Measurements from ENCODE around the gene CTR9.

Gene CTR9

DNA sequence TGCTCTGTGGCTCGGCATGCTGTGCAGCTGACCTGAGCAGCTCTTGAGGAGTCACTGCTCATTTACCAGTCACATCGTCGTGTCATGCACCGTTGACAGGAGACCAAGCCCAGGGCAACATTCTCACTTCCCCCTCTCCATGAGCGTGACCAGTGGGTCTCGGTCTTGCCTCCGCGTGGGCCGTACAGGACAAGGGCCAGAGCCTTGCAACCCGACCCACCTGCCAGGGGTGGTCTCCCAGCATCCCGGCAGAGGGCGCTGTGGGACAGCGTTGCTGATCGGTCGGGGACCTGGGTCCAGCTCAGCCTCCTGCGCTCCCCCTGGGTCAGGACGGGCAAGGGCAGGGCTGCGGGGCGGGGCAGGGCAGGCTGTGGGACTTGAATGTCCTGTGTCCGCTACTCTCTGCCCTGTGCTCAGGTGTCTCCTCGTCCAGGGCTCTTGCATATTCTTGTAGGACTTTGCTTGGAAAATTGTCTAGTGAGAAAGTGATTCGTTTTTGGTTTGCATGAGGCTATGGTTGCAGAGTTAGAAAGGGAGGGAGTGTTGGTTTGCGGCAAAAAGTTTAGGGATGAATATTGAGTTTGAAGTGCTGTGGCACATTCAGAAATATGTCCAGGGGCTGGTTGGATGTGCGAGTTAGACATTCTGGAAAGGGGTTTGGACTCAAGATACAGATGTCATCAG, 41.5 kb downstream of the CTR9 start:
- H3K4me3 ChIP-seq (ENCODE audit: low read depth, low read length), result no peak overlapping the region
- DNase-seq (ENCODE audit: low read depth), result peak; percentile 47

DNA sequence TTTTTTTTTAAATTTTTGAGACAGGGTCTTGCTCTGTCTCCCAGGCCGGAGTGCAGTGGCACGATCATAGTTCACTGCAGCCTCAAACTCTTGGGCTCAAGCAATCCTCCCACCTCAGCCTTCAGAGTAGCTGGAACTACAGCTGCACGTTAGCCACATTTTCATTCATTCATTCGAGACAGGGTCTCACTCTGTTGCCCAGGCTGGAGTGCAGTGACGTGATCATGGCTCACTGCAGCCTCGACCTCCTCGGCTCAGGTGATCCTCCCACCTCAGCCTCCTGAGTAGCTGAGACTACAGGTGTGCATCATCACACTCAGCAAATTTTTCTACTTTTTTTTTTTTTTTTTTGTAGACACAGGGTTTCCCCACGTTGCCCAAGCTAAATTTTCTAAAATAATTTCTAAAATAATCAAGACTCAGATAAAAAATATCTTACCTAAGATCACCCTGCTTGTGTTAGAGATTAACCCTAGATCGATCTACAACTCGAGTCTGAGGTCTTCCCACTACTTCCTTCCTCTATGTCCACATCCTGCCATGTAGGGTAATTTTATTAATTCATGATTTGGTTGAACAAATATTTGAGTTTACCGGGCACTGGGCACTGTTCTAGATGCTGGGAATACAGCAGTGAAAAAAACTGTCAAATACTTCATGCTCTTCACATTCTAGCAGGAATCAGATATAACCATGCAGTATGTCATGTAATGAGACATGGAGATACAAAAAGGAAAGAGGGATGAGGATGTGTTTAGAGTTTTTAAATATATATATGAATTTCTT, 42.6 kb downstream of the CTR9 start:
- TF ChIP-seq, protein P1, sequence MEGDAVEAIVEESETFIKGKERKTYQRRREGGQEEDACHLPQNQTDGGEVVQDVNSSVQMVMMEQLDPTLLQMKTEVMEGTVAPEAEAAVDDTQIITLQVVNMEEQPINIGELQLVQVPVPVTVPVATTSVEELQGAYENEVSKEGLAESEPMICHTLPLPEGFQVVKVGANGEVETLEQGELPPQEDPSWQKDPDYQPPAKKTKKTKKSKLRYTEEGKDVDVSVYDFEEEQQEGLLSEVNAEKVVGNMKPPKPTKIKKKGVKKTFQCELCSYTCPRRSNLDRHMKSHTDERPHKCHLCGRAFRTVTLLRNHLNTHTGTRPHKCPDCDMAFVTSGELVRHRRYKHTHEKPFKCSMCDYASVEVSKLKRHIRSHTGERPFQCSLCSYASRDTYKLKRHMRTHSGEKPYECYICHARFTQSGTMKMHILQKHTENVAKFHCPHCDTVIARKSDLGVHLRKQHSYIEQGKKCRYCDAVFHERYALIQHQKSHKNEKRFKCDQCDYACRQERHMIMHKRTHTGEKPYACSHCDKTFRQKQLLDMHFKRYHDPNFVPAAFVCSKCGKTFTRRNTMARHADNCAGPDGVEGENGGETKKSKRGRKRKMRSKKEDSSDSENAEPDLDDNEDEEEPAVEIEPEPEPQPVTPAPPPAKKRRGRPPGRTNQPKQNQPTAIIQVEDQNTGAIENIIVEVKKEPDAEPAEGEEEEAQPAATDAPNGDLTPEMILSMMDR (IDR thresholded peaks at IDR 0.05; ENCODE audit: low read depth, low read length, missing control alignments), result no peak
- no peak overlapping the region for H3K4me3 ChIP-seq (ENCODE audit: low read depth, low read length)
- no peak for DNase-seq (ENCODE audit: low read depth)

More for the DNA sequence above, 41.5 kb downstream of the CTR9 start:
- TF ChIP-seq, protein P1 (IDR thresholded peaks at IDR 0.05; ENCODE audit: low read depth, low read length, missing control alignments), result peak; percentile 97

DNA sequence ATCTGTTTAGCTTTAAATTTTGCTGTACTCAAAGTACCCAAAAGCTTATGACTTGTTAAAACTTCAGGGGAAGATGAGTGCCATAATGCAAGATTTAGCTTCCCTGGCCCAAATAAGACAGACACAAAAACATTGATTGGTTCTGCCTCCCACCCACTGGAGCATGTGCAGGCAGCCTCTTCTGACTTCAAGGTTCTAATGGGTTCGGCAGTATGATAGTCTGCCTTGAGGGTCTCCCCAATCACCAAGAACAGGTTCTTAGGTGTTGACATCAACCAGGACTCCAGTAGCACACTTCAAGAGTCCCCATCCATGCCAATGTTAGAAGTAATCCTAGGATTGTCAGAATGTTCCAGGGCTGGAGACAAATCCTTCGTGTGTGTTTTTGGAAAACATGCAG, 45.1 kb downstream of the CTR9 start:
- DNase-seq (ENCODE audit: low read depth), result no peak
- TF ChIP-seq, protein P1 (IDR thresholded peaks at IDR 0.05; ENCODE audit: low read depth, low read length, missing control alignments), result no peak
- no peak overlapping the region for H3K4me3 ChIP-seq (ENCODE audit: low read depth, low read length)

DNA sequence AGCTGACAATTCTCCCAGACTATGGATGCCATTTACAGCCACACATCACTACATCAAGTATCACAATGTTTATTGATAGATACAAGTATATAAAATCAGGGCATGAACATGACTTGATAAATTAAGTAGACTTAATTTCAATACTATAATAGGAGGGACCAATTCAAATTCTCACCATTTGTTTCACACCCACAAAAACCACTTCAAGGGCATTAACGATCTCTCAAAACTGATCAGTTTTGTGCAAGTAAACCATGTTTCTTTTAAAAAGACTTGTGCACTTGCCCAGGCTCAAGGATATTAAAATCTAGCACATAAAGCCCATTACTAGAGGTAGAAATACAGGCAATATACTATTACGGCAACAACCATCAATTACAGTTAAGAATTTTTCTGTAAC, 46.0 kb downstream of the CTR9 start:
- H3K4me3 ChIP-seq (ENCODE audit: low read depth, low read length), result no peak overlapping the region
- DNase-seq (ENCODE audit: low read depth), result no peak
- TF ChIP-seq, protein P1 (IDR thresholded peaks at IDR 0.05; ENCODE audit: low read depth, low read length, missing control alignments), result no peak

DNA sequence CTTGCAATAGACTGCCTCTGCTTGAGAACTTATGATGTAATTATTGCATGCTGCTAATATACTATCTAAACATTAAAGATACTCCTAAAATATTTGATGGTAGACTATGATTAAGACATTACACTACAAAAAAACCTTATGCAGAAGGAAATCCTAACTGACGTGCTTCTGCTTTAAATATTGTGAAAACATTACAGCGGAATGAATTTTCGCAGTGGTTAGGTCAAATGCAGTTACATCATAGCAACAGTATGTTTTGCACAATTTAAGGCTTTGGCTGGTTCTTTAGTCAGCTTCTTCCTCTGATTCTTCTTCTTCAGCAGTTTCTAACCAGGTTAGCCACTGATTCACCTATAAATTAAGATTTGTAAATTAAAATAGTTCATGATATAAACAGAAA, 46.5 kb downstream of the CTR9 start:
- no peak for DNase-seq (ENCODE audit: low read depth)
- TF ChIP-seq, protein P1 (IDR thresholded peaks at IDR 0.05; ENCODE audit: low read depth, low read length, missing control alignments), result no peak
- H3K4me3 ChIP-seq (ENCODE audit: low read depth, low read length), result no peak overlapping the region

DNA sequence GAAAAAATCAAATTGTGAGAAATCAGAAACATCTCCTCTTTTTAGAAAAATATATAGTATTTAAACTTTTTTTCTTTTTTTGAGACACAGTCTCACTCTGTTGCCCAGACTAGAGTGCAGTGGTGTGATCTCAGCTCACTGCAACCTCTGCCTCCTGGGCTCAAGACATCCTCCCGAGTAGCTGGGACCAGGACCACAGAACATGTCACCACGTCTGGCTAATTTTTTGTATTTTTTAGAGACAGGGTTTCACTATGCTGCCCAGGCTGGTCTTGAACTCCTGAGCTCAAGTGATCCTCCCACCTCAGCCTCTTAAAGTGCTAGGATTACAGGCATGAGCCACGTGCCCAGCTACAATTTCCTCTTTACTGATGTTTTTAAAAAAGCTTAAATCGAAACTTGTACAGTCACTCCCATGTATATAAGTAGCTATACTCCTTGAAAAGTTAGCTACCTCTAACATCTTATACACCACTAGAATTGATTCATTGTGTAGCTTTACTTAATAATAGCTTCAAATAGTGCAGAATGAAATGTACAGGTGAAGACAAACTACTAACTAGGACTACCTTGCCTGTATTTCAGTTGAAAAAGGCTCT, 47.4 kb downstream of the CTR9 start:
- TF ChIP-seq, protein P1 (IDR thresholded peaks at IDR 0.05; ENCODE audit: low read depth, low read length, missing control alignments), result no peak
- H3K4me3 ChIP-seq (ENCODE audit: low read depth, low read length), result no peak overlapping the region
- no peak for DNase-seq (ENCODE audit: low read depth)

Measured in GM12864 (cell line).